Fibroblast of pulmonary artery (primary cell): ENCODE data around the gene RIBC2.

Source experiments
- DNase-seq: peaks from one replicate; pipeline ENCODE4 v3.0.0-alpha.2; 2010; ENCODE audit warnings: low read depth
- H3K4me3 ChIP-seq: replicated peaks from 2 replicates; pipeline ENCODE4 v1.5.1; 2011; ENCODE audit warnings: low read depth, mild to moderate bottlenecking, control low read depth, low read length, moderate library complexity
- CTCF ChIP-seq: IDR thresholded peaks from 2 replicates; pipeline ENCODE4 v1.5.1; 2011; ENCODE audit warnings: mild to moderate bottlenecking, control low read depth, low read length, inconsistent platforms; ENCODE audit errors: missing control alignments

The RIBC2 gene

GRCh38 chr22:45473626-45474237 is 60.2 kb downstream of the RIBC2 start:
- no peak for DNase-seq
- TF ChIP-seq CTCF, result no peak
- H3K4me3 ChIP-seq, result no peak overlapping the region

DNA sequence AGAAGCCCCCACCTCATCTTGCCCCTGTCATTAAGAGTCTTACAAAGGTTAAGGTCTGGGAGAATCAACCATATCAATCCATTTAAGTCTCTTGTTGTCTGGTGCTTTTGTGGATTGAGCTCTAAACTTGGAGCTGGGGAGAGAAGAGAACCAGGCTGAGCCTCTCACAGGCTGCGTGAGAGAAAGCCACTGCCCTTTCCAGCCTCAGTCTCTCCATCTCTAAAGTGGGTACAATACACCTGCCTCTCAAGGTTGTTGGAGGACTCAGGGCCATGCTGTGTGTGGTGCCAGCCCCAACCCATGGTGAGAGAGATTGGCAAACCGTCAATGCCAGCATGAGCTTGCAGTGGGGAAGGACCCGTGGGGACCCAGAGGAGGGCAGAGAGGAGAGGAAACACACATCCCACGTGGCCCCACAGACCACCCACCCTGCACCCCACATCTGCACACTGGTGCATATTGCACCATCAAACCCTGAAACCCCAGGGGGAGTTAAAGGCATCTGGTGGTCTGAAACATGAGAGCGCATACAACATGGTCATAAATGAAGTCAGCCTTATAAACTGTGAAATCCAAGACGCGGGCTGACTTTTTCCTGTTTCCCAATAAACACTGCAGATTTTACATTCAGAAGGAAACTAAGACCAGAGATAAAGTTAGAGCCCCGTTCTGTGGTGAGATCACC is 61.7 kb downstream of the RIBC2 start:
- TF ChIP-seq CTCF, result no peak
- H3K4me3 ChIP-seq, result no peak overlapping the region
- no peak for DNase-seq

GRCh38 chr22:45475851-45476514 is 62.5 kb downstream of the RIBC2 start:
- no peak for TF ChIP-seq CTCF
- H3K4me3 ChIP-seq, result no peak overlapping the region
- no peak for DNase-seq

- DNase-seq, result no peak
- H3K4me3 ChIP-seq, result no peak overlapping the region
- TF ChIP-seq CTCF, result no peak
Observed at GRCh38 chr22:45476814-45477213, 63.3 kb downstream of the RIBC2 start.

DNA sequence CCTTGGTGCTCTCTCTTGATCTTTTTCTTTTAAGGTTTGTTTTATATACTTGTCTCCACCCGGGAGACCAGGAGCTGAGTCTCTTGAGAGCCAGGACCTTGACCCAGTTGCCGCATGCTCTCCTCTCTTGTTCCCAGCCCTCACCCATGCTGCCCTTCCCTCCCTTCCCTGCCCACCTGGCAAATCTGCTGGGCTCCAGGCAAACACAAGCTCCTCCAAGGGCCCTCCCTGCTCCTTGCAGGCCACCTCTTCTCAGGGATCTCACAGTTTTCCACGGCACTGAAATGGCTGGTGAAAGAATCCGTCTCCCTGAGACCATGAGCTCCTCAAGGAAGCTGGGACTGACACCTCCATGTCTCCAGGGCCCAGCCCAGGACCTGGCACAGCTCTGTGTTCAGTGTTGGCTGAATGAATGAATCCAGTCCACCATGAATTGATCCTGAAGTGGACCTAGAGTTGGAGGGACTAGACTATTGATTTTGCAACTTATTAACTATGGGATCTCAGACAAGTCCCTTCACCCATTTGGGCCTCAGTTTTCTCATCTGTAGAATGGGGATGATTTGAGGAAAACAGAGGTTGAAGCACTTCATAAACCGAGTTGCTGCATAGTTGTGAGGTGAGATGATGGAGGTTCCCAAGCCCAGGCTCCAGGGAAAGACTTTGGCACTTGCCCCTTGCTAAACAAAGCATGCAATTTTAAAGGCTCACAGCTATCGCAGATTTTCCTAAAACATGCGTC is 64.0 kb downstream of the RIBC2 start:
- no peak overlapping the region for H3K4me3 ChIP-seq
- no peak for TF ChIP-seq CTCF
- no peak for DNase-seq

GRCh38 chr22:45478108-45478771 is 64.7 kb downstream of the RIBC2 start:
- DNase-seq, result peak; percentile 47
- no peak for TF ChIP-seq CTCF

More at GRCh38 chr22:45478108-45478771, 64.7 kb downstream of the RIBC2 start:
- no peak overlapping the region for H3K4me3 ChIP-seq
